ENCODE measurements around the gene ABCB6.

DNA sequence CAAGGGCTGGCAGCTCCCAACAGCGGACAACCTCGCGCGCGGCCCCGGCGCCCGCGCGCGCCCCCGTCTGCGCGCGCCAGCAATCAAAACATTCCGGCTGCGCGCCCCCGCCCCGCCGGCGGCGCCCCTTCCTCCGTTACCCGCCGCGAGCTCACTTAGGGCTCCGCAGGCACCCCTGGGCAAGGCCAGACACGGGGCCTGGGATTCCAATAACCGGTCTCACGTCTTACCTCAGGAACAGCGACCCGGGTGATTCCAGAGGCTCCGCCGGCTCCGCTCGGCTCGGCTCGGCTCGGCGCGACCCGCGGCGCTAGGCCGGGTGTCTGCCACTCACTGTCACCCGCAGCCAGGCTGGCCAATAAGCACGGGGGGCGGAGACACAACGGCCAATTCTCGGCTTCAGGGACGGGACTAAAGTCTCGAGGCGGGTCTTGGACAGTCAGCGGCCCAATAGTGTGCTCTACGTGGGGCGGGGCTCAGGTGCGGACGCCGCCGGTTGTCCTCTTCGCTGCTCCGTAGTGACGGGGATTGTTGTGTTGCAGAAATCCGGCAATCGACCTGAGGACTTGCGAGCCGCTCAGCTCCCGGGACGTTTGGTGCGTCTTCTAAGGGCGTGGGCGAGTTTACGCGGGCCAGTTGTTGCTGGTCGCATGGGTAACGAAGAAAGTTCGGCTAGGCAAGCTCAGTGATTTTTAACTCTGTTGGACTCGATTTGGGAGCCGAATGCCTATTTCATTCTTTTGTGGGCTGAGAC lies 10.7 kb upstream of the ABCB6 start, which contains the start of the genes ANKZF1 and ATG9A:
- TF ChIP-seq CTCF (IDR thresholded peaks at IDR 0.05 in 2 of 3, conservative IDR thresholded peaks at IDR 0.05 in 1 of 3; ENCODE audit: control insufficient read depth in 2 of 3, extremely low read depth in 1 of 3, insufficient read depth in 1 of 3, low read depth in 3 of 3, low read length in 3 of 3), result no peak
- TF ChIP-seq, protein P1, sequence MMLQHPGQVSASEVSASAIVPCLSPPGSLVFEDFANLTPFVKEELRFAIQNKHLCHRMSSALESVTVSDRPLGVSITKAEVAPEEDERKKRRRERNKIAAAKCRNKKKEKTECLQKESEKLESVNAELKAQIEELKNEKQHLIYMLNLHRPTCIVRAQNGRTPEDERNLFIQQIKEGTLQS (IDR thresholded peaks at IDR 0.05; ENCODE audit: borderline replicate concordance, extremely low read depth, low read depth, low read length), result no peak

Data from GM12878 (cell line).